GM23248 (cell line): Measurements from ENCODE around the gene NSUN7. TPM values are rescaled to one million over a fixed set of nuclear protein-coding genes. Genes with fewer than 3 reads are reported as not detected.

ENCODE experiments used
- DNase-seq: peaks from one replicate; pipeline ENCODE4 v3.0.0-alpha.2; 2015
- H2AFZ ChIP-seq: fragments of 200-600 bp; sonication (generic); 2 replicates; pipeline ENCODE4 v1.6.1; 2016; ENCODE audit warnings: antibody characterized with exemption
- H3F3A ChIP-seq: fragments of 200-600 bp; sonication (generic); 2 replicates; pipeline ENCODE4 v1.6.1; 2016; ENCODE audit warnings: mild to moderate bottlenecking, antibody characterized with exemption, mixed run types; ENCODE audit not compliant: insufficient read depth
- H3K27ac ChIP-seq: fragments of 200-600 bp; sonication (generic); 2 replicates; pipeline ENCODE4 v1.5.1; 2016; ENCODE audit warnings: mild to moderate bottlenecking
- H3K27me3 ChIP-seq: fragments of 200-600 bp; sonication (generic); replicated peaks from 2 replicates; pipeline ENCODE4 v1.6.1; 2016; ENCODE audit warnings: mild to moderate bottlenecking; ENCODE audit not compliant: insufficient read depth
- H3K36me3 ChIP-seq: fragments of 200-600 bp; sonication (generic); 2 replicates; pipeline ENCODE4 v1.6.1; 2016; ENCODE audit warnings: low read depth, mild to moderate bottlenecking
- H3K4me1 ChIP-seq: fragments of 200-600 bp; sonication (generic); 2 replicates; pipeline ENCODE4 v1.6.1; 2016; ENCODE audit warnings: mild to moderate bottlenecking; ENCODE audit not compliant: insufficient read depth
- H3K4me2 ChIP-seq: fragments of 200-600 bp; sonication (generic); one replicate; pipeline ENCODE4 v1.6.1; 2016; ENCODE audit warnings: mild to moderate bottlenecking; ENCODE audit not compliant: unreplicated experiment
- H3K4me3 ChIP-seq: fragments of 200-600 bp; sonication (generic); 2 replicates; pipeline ENCODE4 v1.5.1; 2016; ENCODE audit warnings: mild to moderate bottlenecking
- H3K79me2 ChIP-seq: fragments of 200-600 bp; sonication (generic); 2 replicates; pipeline ENCODE4 v1.6.1; 2016; ENCODE audit warnings: mild to moderate bottlenecking; ENCODE audit not compliant: insufficient read depth
- H3K9ac ChIP-seq: fragments of 200-600 bp; sonication (generic); 2 replicates; pipeline ENCODE4 v1.6.1; 2016; ENCODE audit warnings: mild to moderate bottlenecking
- H3K9me2 ChIP-seq: fragments of 200-600 bp; sonication (generic); 2 replicates; pipeline ENCODE4 v1.6.1; 2016; ENCODE audit warnings: mixed run types, mild to moderate bottlenecking, moderate library complexity; ENCODE audit not compliant: insufficient read depth
- H3K9me3 ChIP-seq: fragments of 200-600 bp; sonication (generic); one replicate; pipeline ENCODE4 v1.6.1; 2017; ENCODE audit warnings: low read depth
- H4K20me1 ChIP-seq: fragments of 200-600 bp; sonication (generic); 2 replicates; pipeline ENCODE4 v1.6.0; 2016; ENCODE audit not compliant: insufficient read depth
- EZH2 ChIP-seq: fragments of 200-600 bp; sonication (generic); IDR thresholded peaks from 2 replicates; pipeline ENCODE4 v1.6.1; 2018; ENCODE audit warnings: antibody characterized with exemption, mild to moderate bottlenecking; ENCODE audit not compliant: insufficient read depth, poor library complexity, severe bottlenecking
- EZH2phosphoT487 ChIP-seq: fragments of 200-600 bp; sonication (generic); IDR thresholded peaks from 2 replicates; pipeline ENCODE4 v1.6.1; 2018; ENCODE audit warnings: antibody characterized with exemption, moderate library complexity, mild to moderate bottlenecking, low read depth; ENCODE audit not compliant: insufficient read depth
- WGBS, 2 experiments: methylation state at CpG; one replicate each; pipeline ENCODE4 v1.1.6; 2015 to 2017; ENCODE audit warnings: low lambda C conversion rate in 2 of 2, low coverage in 1 of 2; ENCODE audit errors: missing lambda C conversion rate in 2 of 2; 5-methylcytosine and 5-hydroxymethylcytosine counted together
- in situ Hi-C: fragments of 300-500 bp; cut with MboI; formaldehyde crosslinking; loops from 2 replicates; pipeline ENCODE4 v1.15.0; 2020
- polyA plus RNA-seq: library from polyadenylated mRNA; unstranded; fragments of >200 nt; fragmentation: Nextera tagmentation; extraction: Ambion mirVana; gene quantifications from 2 replicates; pipeline ENCODE4 v1.2.1, GENCODE V29; 2016
- total RNA-seq: library from RNA; depleted of rRNA; stranded (reverse); fragments of >200 nt; shearing (Covaris generic); gene quantifications from 2 replicates; pipeline ENCODE4 v1.2.3, GENCODE V29; 2014

The NSUN7 gene
- total and polyA plus RNA-seq, 2 experiments from 2014 or later: 0.05 TPM; not detected in 1

DNA sequence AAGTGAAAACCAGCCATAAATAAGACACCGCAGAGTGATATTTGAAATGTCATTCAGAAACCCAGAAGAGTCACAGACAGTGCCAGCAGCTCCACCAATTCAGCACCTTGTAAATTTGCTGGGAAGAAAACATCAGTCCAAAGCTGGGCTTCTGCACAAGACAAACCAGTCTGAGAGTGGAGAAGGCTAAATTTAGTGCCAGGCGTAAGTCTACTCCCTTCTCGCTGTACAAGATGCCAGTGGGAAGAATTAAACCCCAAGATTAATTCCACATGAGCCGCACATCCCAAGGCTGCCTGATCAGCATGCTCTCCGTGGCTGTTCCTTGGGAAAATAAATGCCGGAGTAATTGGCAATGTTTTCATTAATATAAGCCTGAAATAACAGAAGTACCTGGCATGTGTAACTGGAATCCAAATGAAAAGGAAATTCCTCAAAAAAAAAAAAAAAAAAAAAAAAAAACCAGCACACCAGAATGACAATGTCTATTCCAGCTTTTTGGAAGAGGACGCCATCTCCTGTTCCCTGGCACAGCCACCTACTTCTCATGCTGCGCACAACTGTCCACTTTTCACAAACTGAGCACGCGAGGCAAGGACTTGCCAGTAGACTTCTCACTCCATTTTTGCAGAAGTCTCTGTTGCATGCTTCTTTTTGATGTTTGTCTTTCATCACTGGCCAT, 95.5 kb downstream of the NSUN7 start:
- Histone ChIP-seq H3K4me2 (no peak overlapping the region), H3K27me3 (no peaks in the 10 kb centered on the region), H3F3A (no peaks in the 10 kb centered on the region), H3K9me2 (no peaks in the 10 kb centered on the region), H3K36me3 (no peaks in the 10 kb centered on the region), H4K20me1 (no peaks in the 10 kb centered on the region), H2AFZ (no peak overlapping the region), H3K4me3 (no peak overlapping the region), H3K9ac (no peak overlapping the region), H3K4me1 (peaks cover 3% of the 10 kb centered on the region; the same call in 1 of the 2 replicates), H3K79me2 (no peaks in the 10 kb centered on the region), H3K27ac (no peak overlapping the region), H3K9me3 (no peaks in the 10 kb centered on the region)
- TF ChIP-seq EZH2phosphoT487: no peak
- in situ Hi-C loops: no loop called here
- WGBS, 2 experiments: 39 to 45% methylated on average over 10 of the region's 10 CpGs
- no peak for DNase-seq

DNA sequence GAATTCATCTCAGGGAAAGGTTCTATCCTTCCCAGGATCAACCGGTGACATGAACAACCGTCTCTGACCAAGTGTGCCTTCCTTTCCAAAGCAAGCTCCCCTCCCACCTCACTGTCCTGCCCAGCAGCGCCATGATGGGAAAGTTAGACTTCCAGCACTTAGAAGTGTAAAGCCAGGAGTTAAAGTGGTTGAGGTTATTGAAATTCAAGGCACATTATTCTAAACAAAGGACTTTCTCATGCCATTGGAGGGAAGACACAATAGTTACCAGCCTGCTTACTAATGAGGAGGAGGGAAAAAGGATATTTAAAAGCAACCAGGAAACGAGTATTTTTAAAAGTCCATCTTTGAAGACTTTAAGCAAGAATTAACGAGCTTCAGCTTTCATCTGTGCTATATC, 96.8 kb downstream of the NSUN7 start:
- Histone ChIP-seq H3K9ac (no peak overlapping the region), H3K4me1 (no peaks in the 10 kb centered on the region; the same call in 1 of the 2 replicates), H3K9me2 (no peaks in the 10 kb centered on the region), H2AFZ (no peak overlapping the region), H3K27me3 (no peaks in the 10 kb centered on the region), H3K36me3 (no peaks in the 10 kb centered on the region), H3K27ac (no peak overlapping the region), H3K9me3 (no peaks in the 10 kb centered on the region), H3K4me3 (no peak overlapping the region), H3K79me2 (no peaks in the 10 kb centered on the region), H3F3A (no peaks in the 10 kb centered on the region), H4K20me1 (no peaks in the 10 kb centered on the region), H3K4me2 (no peak overlapping the region)
- TF ChIP-seq EZH2phosphoT487 (no peak), EZH2 (no peak)
- WGBS, 2 experiments: 94 to 96% methylated on average over 5 of the region's 5 CpGs
- no peak for DNase-seq
- in situ Hi-C loops: no loop called here

DNA sequence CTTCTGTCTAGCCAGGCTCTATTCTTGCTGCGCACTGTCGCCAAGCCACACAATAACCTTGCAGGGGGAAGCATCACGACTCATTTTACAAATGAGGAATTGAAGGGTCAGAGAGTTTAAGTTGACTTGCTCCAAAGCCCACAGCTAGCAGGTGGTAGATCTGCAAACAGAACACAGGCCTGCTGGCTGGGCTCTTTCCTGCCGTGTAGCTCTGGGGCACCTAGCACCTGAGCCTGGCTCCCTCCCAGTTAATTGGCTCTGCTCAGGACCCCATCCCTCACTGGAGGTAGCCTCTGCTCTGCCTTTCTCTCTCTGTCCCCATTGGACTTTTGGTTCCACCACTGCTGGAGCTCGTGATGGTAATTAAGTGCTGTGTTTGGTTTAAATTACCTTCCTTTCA, 98.5 kb downstream of the NSUN7 start:
- DNase-seq: no peak
- Histone ChIP-seq H4K20me1 (no peaks in the 10 kb centered on the region), H3K4me3 (no peak overlapping the region), H3K4me2 (no peak overlapping the region), H3F3A (no peaks in the 10 kb centered on the region), H3K27me3 (no peaks in the 10 kb centered on the region), H3K9ac (no peak overlapping the region), H3K79me2 (no peaks in the 10 kb centered on the region), H3K9me2 (no peaks in the 10 kb centered on the region), H2AFZ (no peak overlapping the region), H3K4me1 (no peaks in the 10 kb centered on the region; the same call in 1 of the 2 replicates), H3K9me3 (no peaks in the 10 kb centered on the region), H3K27ac (no peak overlapping the region), H3K36me3 (no peaks in the 10 kb centered on the region)
- WGBS, 2 experiments: 97 to 99% methylated on average over 5 of the region's 5 CpGs
- in situ Hi-C loops: no loop called here
- TF ChIP-seq EZH2phosphoT487 (no peak), EZH2 (no peak)

DNA sequence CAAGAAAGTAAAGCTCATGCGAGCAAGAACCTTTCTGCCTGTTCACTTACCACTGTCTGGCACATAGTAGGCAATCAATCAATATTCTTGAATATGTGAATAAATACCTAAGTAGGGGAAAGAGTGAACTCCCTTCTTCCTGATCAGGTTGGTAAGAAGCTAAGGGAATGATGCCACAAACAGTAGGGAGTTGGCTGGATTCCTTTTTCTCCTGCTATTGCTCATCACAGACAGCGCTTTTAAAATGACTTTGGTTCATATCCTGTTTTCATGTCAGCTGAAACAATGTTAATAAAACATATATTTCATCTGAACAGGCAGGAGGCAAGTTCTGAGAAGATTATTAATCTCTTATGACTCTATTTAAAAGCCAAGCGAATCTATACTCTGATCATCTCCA, 99.2 kb downstream of the NSUN7 start:
- H3K9me2 ChIP-seq: no peaks in the 10 kb centered on the region
- no peak overlapping the region for H3K4me2 ChIP-seq
- TF ChIP-seq EZH2phosphoT487 (no peak), EZH2 (no peak)
- in situ Hi-C loops: no loop called here
- H3K4me3 ChIP-seq: no peak overlapping the region
- no peak overlapping the region for H3K27ac ChIP-seq
- no peaks in the 10 kb centered on the region for H4K20me1 ChIP-seq
- H3K36me3 ChIP-seq: no peaks in the 10 kb centered on the region
- no peak overlapping the region for H3K9ac ChIP-seq
- H3K9me3 ChIP-seq: no peaks in the 10 kb centered on the region
- no peak overlapping the region for H2AFZ ChIP-seq
- H3K79me2 ChIP-seq: no peaks in the 10 kb centered on the region
- no peaks in the 10 kb centered on the region; the same call in 1 of the 2 replicates for H3K4me1 ChIP-seq
- WGBS, 2 experiments: 80 to 89% methylated on average over 3 of the region's 3 CpGs
- peak; percentile 54 for DNase-seq
- H3K27me3 ChIP-seq: no peaks in the 10 kb centered on the region
- no peaks in the 10 kb centered on the region for H3F3A ChIP-seq

DNA sequence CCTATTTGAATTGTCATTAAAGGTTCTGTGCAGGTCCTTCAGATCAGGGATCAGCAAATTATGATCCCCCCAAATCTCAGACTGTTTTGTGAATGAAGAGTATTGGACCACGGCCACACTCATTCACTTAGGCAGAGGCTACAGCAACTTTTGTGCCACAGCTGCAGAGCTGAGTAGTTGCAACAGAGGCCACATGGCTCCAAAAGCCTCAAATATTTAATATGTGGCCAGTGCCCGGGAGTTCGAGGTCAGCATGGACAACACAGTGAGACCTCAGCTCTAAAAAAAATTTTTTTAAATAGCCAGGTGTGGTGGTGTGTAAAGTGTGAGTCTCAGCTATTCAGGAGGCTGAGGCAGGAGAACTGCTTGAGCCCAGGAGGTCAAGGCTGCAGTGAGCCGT, 100.7 kb downstream of the NSUN7 start:
- Histone ChIP-seq H3K27me3 (no peaks in the 10 kb centered on the region), H2AFZ (no peak overlapping the region), H3K79me2 (no peaks in the 10 kb centered on the region), H3K4me1 (no peaks in the 10 kb centered on the region; the same call in 1 of the 2 replicates), H3K27ac (no peak overlapping the region), H3K9me2 (no peaks in the 10 kb centered on the region), H3K36me3 (no peaks in the 10 kb centered on the region), H3K4me3 (no peak overlapping the region), H3F3A (no peaks in the 10 kb centered on the region), H3K4me2 (no peak overlapping the region), H3K9me3 (no peaks in the 10 kb centered on the region), H4K20me1 (no peaks in the 10 kb centered on the region), H3K9ac (no peak overlapping the region)
- no peak for DNase-seq
- in situ Hi-C loops: no loop called here
- 94 to 98% methylated on average over 4 of the region's 4 CpGs for WGBS, 2 experiments
- TF ChIP-seq EZH2phosphoT487 (no peak), EZH2 (no peak)
